Astrocyte of the cerebellum (primary cell): ENCODE measurements around the gene C19orf33.

Source experiments
- DNase-seq: peaks from one replicate; pipeline ENCODE4 v3.0.0-alpha.2; 2011; ENCODE audit warnings: low read depth
- H3K4me3 ChIP-seq: 2 replicates; pipeline ENCODE4 v1.5.1; 2011; ENCODE audit warnings: mild to moderate bottlenecking, low read depth, low read length, moderate library complexity
- in situ Hi-C: cut with HindIII; loops from 2 replicates; pipeline ENCODE4 v1.10.0; 2017; ENCODE audit warnings: low sequenced_read_pairs
- TF ChIP-seq, protein P1 (sequence below): IDR thresholded peaks from 2 replicates; pipeline ENCODE4 v1.5.1; 2012; ENCODE audit warnings: low read length, low read depth, moderate library complexity, mild to moderate bottlenecking; ENCODE audit errors: missing control alignments

Gene C19orf33

GRCh38 chr19:38323291-38323690 lies 19.2 kb downstream of the C19orf33 start:
- in situ Hi-C loops: no loop called here
- H3K4me3 ChIP-seq: no peak overlapping the region
- TF ChIP-seq, protein P1, sequence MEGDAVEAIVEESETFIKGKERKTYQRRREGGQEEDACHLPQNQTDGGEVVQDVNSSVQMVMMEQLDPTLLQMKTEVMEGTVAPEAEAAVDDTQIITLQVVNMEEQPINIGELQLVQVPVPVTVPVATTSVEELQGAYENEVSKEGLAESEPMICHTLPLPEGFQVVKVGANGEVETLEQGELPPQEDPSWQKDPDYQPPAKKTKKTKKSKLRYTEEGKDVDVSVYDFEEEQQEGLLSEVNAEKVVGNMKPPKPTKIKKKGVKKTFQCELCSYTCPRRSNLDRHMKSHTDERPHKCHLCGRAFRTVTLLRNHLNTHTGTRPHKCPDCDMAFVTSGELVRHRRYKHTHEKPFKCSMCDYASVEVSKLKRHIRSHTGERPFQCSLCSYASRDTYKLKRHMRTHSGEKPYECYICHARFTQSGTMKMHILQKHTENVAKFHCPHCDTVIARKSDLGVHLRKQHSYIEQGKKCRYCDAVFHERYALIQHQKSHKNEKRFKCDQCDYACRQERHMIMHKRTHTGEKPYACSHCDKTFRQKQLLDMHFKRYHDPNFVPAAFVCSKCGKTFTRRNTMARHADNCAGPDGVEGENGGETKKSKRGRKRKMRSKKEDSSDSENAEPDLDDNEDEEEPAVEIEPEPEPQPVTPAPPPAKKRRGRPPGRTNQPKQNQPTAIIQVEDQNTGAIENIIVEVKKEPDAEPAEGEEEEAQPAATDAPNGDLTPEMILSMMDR: no peak
- DNase-seq: no peak

GRCh38 chr19:38324431-38324830 lies 20.4 kb downstream of the C19orf33 start:
- in situ Hi-C loops: no loop called here
- TF ChIP-seq, protein P1: no peak
- H3K4me3 ChIP-seq: no peak overlapping the region
- DNase-seq: no peak

DNA sequence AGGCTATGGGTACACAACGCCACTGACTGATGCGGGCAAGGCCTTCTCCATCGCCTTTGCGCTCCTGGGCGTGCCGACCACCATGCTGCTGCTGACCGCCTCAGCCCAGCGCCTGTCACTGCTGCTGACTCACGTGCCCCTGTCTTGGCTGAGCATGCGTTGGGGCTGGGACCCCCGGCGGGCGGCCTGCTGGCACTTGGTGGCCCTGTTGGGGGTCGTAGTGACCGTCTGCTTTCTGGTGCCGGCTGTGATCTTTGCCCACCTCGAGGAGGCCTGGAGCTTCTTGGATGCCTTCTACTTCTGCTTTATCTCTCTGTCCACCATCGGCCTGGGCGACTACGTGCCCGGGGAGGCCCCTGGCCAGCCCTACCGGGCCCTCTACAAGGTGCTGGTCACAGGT lies 22.5 kb downstream of the C19orf33 start:
- in situ Hi-C loops: no loop called here
- H3K4me3 ChIP-seq: no peak overlapping the region
- DNase-seq: no peak
- TF ChIP-seq, protein P1: no peak

- no peak overlapping the region for H3K4me3 ChIP-seq
- TF ChIP-seq, protein P1: no peak
- in situ Hi-C loops: no loop called here
Measured at GRCh38 chr19:38329651-38330050, 25.6 kb downstream of the C19orf33 start.

GRCh38 chr19:38331728-38332127 lies 27.7 kb downstream of the C19orf33 start:
- in situ Hi-C loops: no loop called here
- TF ChIP-seq, protein P1: no peak
- no peak overlapping the region for H3K4me3 ChIP-seq
- DNase-seq: no peak

More at GRCh38 chr19:38329651-38330050, 25.6 kb downstream of the C19orf33 start:
- no peak for DNase-seq

DNA sequence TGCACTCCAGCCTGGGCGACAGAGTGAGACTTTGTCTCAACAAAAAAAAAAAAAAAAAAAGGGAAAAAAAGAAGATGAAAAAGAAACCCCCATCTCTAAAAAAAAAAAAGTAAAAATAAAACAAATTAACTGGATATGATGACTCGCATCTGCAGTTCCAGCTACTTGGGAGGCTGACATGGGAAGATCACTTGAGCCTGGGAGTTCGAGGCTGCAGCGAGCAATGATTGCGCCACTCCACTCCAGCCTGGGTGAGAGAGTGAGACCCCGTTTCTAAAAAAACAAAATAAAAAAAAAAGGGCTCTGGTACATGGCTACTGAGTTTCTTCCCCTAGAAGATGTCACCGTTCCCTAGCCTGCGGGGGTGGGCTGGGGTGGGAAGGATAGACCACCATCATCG lies 29.2 kb downstream of the C19orf33 start:
- no peak for DNase-seq
- TF ChIP-seq, protein P1: no peak
- H3K4me3 ChIP-seq: no peak overlapping the region
- in situ Hi-C loops: no loop called here
